GM12891 (cell line): ENCODE measurements around the gene BPIFB1. TPM values are rescaled to one million over a fixed set of nuclear protein-coding genes. Genes with fewer than 3 reads are reported as not detected.

Experiments
- DNase-seq: peaks from one replicate; pipeline ENCODE4 v3.0.0; 2011; ENCODE audit warnings: low spot score; ENCODE audit not compliant: insufficient read length
- FAIRE-seq: peaks from 2 replicates; lab custom pipeline; 2011; peaks lifted over from hg19 to GRCh38; lab: Jason Lieb, UNC
- PAX5 ChIP-seq: IDR thresholded peaks from 2 replicates; pipeline ENCODE4 v1.6.1; 2011; ENCODE audit warnings: low read length, moderate library complexity, mild to moderate bottlenecking; ENCODE audit not compliant: insufficient read depth, severe bottlenecking
- POLR2A ChIP-seq: IDR thresholded peaks from 2 replicates; pipeline ENCODE4 v1.6.1; 2011; ENCODE audit warnings: low read depth, low read length, control low read depth
- POLR2AphosphoS5 ChIP-seq: IDR thresholded peaks from 2 replicates; pipeline ENCODE4 v1.6.1; 2011; ENCODE audit warnings: low read depth, low read length, control low read depth
- POU2F2 ChIP-seq: IDR thresholded peaks from 2 replicates; pipeline ENCODE4 v1.6.1; 2011; ENCODE audit warnings: low read depth, mild to moderate bottlenecking, control low read depth, low read length, moderate library complexity
- SPI1 ChIP-seq: IDR thresholded peaks from 2 replicates; pipeline ENCODE4 v1.6.1; 2011; ENCODE audit warnings: low read depth, low read length, control low read depth
- TAF1 ChIP-seq: IDR thresholded peaks from 2 replicates; pipeline ENCODE4 v1.6.1; 2011; ENCODE audit warnings: low read depth, low read length, control low read depth
- polyA plus RNA-seq: library from polyadenylated mRNA; unstranded; fragments of >200 nt; gene quantifications from one replicate; pipeline ENCODE4 v1.2.1, GENCODE V29; 2012; ENCODE audit warnings: low read depth, missing spikeins, inconsistent platforms; ENCODE audit not compliant: missing spikeins

The BPIFB1 gene, protein sequence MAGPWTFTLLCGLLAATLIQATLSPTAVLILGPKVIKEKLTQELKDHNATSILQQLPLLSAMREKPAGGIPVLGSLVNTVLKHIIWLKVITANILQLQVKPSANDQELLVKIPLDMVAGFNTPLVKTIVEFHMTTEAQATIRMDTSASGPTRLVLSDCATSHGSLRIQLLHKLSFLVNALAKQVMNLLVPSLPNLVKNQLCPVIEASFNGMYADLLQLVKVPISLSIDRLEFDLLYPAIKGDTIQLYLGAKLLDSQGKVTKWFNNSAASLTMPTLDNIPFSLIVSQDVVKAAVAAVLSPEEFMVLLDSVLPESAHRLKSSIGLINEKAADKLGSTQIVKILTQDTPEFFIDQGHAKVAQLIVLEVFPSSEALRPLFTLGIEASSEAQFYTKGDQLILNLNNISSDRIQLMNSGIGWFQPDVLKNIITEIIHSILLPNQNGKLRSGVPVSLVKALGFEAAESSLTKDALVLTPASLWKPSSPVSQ
- polyA plus RNA-seq, result not detected

DNA sequence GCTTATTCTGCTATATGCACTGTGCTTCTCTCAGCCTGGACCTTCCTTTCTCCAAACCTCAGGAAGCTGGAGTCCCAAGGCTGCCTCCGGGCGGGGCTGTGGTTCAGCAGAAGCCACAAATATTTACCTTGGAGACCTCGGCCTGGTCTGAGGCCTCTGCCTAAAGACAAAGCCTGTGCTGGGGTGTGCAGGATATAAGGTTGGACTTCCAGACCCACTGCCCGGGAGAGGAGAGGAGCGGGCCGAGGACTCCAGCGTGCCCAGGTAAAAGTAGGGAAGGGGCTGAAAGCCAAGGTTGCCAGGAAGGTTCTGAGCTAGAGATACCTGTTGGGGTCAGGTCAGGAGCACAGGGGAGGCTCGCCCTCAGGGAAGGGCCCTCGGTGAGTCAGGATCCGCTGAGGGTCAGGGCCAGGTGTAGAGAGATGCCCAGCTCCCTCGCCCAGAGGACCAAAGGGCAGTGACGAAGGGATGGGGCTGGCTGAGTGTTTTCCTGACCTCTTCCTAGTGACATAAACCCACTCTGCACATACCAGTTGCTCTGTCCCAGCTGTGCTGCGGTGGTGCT, at the start of gene BPIFB1:
Gene BPIFB1 (plus strand): TSS at position 224 of the 565 bp plus-strand sequence. CDS start 2,860 bp downstream, outside the sequence.
- TF ChIP-seq TAF1 (no peak), POLR2A (no peak), SPI1 (no peak), PAX5 (no peak), POU2F2 (no peak), POLR2AphosphoS5 (no peak)
- DNase-seq (no peak), FAIRE-seq (no peak)

DNA sequence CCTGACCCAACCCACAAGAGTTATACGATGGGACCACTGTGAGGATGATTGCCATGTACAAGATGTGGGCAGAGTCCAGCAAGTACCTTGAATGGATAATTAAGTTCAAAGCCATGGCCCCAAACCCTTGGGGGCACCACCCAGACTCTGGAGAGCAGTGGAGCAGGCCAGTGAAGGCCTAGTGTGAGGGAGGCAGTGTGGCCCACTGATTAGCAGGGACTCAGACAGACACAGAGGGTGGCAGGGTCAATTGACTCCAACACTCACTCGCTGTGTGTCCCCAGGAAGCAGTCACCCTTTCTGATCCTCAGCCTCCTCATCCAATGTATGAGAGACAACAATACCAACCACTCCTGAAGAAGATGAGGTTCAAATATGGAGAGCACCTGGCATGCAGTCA, 49.0 kb upstream of the BPIFB1 start:
- no peak for TF ChIP-seq POU2F2
- FAIRE-seq, result no peak
- no peak for DNase-seq

DNA sequence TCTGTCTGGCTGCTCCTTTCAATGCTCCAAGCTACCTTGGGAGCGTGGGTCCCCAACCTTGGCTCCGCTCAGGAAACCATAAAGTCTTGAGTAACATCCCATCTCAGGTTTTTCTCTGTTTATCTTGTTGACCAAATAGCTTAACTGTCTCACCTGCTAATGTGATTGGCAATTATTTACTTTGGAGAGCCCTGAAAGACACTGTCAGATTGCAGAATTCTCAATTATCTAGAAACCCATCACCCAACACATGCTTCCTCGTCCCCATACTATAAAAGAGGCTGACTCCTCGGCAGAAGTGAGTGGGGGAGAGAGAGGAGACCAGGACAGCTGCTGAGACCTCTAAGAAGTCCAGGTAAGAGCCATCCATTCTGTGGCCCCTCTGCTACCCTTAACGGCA, 47.3 kb upstream of the BPIFB1 start, which contains the start of gene BPIFA1:
Gene BPIFA1 (plus strand): TSS at position 301 of the 400 bp plus-strand sequence. CDS start 1,716 bp downstream, outside the sequence.
- DNase-seq (no peak), FAIRE-seq (no peak)
- no peak for TF ChIP-seq POLR2AphosphoS5
- TF ChIP-seq POU2F2, result no peak
- TF ChIP-seq SPI1, result no peak
- TF ChIP-seq POLR2A, result no peak
- no peak for TF ChIP-seq TAF1
- no peak for TF ChIP-seq PAX5

DNA sequence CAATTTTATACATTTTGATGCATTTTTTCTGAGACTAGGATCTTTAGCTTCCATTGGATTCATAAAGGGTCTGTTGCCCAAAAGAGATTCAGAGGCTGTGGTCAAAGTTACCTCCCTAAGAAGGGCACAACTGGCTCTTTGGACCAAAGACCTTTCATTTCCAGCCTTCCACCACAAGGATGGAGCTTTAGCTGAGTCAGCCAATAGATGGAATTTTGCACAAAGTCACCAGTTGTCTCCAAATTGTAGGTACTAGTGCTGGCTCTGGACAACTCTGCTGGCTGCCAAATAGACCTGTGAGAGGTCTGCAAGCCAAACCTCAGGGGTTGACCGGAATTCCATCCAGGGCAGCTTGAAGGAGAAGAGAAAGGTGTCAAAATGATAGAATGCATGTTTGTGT, 46.7 kb upstream of the BPIFB1 start:
- TF ChIP-seq POLR2AphosphoS5 (no peak), POLR2A (no peak), SPI1 (no peak), PAX5 (no peak), TAF1 (no peak), POU2F2 (no peak)
- no peak for FAIRE-seq

DNA sequence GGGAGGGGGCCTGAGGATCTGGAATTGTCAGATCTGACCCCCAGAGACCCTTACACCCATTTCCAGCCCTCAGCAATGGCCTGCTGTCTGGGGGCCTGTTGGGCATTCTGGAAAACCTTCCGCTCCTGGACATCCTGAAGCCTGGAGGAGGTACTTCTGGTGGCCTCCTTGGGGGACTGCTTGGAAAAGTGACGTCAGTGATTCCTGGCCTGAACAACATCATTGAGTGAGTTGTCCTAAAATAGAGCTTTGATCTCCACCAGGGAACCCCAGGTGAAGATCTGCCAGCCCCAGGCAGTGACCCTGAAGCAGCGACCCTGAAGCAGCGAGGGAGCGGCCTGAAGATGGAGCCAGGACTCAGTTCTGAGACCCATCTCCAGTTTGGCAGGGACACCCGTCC, 45.0 kb upstream of the BPIFB1 start:
- TF ChIP-seq SPI1, result no peak
- TF ChIP-seq POLR2AphosphoS5, result no peak
- no peak for TF ChIP-seq POLR2A
- TF ChIP-seq PAX5, result no peak
- TF ChIP-seq TAF1, result no peak
- no peak for TF ChIP-seq POU2F2
- DNase-seq (no peak), FAIRE-seq (no peak)

More for the DNA sequence above, 46.7 kb upstream of the BPIFB1 start:
- no peak for DNase-seq

DNA sequence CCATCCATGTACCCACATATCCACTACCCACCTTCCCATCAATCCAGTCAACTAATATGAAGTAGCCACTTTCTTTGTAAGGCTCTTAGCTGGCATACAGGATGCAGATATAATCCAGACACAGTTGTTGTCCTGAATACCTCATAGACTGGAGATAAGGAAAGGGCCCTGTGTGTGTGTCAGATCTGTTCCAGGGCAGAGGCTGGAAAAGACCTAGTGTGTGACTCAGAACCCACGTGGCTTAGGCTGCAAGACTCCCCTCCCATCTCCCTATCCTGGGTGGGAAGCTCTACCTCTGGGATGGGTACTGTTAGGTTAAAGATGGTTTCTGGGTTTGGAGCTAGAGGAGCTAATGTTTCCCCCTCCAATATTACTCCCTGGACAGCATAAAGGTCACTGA, 43.6 kb upstream of the BPIFB1 start:
- FAIRE-seq (no peak), DNase-seq (no peak)
- no peak for TF ChIP-seq POLR2A
- TF ChIP-seq SPI1, result no peak
- no peak for TF ChIP-seq POU2F2
- TF ChIP-seq TAF1, result no peak
- no peak for TF ChIP-seq PAX5
- no peak for TF ChIP-seq POLR2AphosphoS5

DNA sequence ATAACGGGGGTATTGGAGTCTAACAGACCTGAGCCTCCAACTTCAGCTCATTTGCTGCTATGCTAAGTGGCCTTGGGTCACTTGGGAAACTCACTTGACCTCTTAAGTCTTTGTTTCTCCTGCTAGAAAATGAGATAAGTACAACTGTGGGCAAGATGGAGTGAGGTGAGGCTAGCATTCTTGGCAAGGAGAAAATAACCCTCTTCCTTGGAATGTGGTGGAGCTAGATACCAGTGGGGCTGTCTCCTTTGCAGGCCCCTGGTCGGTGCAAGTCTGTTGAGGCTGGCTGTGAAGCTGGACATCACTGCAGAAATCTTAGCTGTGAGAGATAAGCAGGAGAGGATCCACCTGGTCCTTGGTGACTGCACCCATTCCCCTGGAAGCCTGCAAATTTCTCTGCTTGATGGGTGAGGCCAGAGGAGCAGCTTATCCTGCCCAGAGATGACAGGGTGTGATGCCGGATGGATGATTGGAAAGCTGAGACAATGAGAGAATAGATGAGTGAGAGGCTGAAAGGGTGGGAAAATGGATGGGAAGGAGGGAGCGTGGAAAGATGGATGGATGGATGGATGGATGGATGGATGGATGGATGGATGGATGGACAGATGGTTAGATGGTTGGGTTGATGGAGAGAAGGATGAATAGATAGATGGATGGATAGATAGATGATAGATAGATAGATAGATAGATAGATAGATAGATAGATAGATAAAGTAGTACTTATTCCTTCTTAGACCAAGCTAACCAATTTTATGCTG, 42.9 kb upstream of the BPIFB1 start:
- no peak for FAIRE-seq
- DNase-seq, result no peak
- TF ChIP-seq POLR2A, result no peak
- TF ChIP-seq POU2F2, result no peak
- TF ChIP-seq TAF1, result no peak
- TF ChIP-seq SPI1, result no peak
- no peak for TF ChIP-seq POLR2AphosphoS5
- TF ChIP-seq PAX5, result no peak

DNA sequence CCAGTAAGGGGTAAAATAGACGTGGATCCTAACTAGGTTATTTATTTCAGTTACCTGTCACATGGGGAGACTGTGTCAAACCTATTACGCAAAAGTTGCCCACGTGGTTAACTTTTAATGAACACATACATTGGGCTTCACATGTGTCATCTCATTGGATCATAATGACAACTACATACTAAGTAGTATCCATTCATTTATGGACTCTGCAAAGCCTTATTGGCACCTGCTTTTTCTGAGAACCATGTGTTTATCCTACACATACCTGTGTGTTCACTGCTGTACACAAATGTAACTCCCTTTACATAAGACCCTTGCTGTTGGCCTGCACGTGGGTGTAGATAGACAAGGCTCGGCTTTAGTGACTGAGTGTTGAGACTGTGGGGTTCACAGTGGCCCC, 42.1 kb upstream of the BPIFB1 start:
- DNase-seq, result no peak
- TF ChIP-seq TAF1 (no peak), POLR2A (no peak)
- FAIRE-seq, result no peak

DNA sequence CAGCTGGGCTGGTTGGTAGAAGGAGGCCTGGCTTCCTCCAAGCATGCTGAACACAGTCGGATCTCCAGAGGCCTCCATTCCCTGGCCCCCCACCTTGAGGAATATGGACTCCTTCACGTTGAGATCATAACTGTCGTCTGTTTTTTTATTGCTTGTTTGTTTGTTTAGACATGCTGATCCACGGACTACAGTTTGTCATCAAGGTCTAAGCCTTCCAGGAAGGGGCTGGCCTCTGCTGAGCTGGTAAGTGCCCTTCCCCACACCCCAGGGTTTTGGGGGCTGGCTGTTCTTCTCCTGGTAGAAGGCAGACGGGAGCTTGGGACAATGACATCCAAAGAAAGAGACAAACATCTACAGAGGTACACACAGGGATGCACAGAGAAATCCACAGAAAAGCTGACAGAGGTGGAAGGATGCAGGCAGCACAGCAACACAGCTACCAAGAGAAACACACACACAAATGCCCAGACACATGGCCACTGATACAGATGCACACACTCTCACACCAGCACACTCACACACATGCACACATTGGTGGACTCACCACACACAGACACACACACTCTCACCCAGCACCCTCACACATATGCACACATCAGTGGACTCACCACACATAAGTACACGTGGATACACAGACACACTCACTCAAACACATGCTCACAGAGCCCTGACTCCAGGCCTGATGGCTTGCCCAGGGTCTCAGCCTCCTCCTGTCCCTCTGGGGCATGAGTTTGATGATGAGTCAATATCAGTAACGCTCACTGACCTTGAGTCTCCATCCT, 40.5 kb upstream of the BPIFB1 start:
- DNase-seq (no peak), FAIRE-seq (no peak)
- no peak for TF ChIP-seq POU2F2
- TF ChIP-seq POLR2A, result no peak
- no peak for TF ChIP-seq TAF1
- no peak for TF ChIP-seq PAX5
- TF ChIP-seq POLR2AphosphoS5, result no peak
- TF ChIP-seq SPI1, result no peak

DNA sequence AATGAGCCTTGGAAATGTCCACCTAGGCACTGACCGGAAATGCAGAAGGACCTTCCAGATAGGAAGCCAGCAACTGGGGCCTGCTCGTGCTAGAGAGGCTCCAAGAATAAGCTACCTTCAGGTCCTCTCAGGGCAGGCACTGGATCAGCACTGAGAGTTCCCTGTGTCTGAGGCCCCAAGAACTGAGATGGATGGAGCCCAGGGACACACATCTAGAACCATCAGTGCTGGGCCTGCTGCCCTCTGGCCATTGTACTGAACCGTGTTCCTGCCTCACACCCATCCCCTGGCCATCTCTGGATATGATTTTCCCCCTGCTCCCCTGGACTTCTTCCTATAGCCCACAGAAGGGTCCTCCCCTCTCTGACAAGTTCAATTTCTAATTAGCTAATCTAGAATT, 36.9 kb upstream of the BPIFB1 start:
- TF ChIP-seq SPI1 (no peak), TAF1 (no peak), POLR2A (no peak), POLR2AphosphoS5 (no peak), POU2F2 (no peak), PAX5 (no peak)
- no peak for FAIRE-seq
- no peak for DNase-seq
